Measurements from ENCODE around the gene CDH11.

Gene CDH11

DNA sequence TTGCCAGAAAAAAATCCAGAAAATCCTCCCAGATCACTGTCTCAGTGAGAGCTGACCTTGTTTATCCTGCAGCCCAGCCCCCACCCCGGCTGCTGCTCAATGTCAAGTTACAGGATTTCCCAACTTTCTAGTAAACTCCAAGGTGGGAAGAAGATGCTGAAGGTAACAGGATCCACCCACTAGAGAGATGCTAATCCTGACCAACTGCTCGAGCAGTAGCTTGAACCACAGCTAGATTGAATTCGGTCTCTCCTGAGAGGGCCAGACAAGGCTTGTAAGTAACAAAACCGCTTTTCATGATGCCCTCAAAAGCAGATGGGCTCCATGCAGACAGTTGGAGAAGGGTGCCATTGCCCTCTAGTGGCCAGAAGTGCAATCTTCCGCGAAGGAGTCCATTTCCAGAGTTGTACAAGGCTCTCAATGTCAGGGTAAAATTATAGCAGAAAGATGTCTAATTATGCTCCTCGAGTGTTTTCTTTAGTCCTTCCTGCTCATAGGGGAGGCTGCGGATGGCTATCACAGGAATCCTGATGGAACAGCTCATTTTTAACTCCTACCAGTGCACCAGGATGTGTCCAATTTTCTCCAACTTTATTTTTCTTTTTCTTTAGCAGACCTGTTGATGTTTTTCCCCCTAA is 3.9 kb downstream of the CDH11 start:
- no peak for DNase-seq (ENCODE audit: low read depth, low spot score)

DNA sequence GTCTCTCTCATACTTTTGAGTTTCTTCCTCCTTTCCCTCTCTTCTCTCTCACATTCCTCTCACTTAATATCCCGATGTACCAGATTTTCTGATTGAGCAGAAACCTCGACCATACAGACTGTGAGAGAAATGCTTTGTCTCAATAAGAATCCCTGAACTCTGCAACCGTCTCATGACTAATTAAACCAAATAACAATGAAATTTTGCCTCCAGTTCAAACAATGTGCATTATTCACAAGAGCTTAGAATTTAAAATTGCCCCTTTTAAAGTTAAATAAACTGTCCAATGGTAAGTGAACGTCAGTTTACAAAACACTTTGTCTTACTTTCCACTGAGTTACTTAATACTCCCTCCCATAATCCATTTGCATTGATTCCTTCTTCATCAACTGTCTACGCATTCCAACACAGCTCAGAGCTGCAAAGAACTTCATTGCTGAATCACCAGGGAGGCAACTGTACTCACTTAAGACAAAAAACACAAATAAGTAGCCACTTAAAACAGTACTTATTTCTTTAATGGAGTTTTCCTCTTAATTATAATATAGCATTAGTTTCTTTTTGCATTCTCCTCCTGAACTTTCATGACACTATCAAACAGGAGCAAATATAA is 4.9 kb downstream of the CDH11 start:
- no peak for DNase-seq (ENCODE audit: low read depth, low spot score)

DNA sequence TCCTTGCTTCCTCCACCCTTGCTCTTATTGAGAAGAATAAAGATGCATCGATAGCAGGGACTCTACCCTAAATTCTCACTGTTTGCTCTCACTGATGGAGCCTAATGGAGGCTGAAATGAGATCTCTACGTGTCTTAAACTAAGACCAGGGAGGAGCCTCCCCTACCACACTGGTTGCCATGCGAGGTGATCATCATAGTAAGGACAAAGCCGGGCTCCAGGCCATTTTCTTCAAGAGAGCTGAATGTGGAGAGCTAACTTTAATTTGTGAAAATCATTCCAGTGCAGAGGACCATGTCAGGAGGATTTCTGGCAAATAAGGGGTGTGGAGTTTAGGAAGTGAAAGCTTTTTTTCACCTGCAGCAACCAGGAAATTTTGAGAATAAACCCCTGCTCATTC is 5.6 kb downstream of the CDH11 start:
- DNase-seq (ENCODE audit: low read depth, low spot score) = no peak

DNA sequence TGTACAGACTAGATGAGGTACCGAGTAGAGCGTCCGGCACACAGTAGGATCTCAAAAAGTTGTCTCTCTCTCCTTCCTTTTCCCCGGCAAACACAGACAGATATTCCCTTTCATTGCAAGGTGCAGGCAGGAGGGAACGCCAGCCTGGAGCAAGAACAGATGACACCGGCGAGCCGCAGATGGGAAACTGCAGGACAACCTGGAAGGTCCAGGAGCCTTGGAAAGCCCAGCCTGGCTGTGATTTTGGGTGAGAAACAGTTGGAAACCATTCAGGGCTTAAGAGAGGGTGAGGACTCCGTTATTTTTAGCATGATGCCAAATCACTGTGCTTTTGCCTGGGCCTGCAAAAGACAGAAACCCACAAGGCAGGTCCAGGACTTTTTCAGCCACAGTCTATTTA is 7.3 kb downstream of the CDH11 start:
- DNase-seq (ENCODE audit: low read depth, low spot score) = no peak

DNA sequence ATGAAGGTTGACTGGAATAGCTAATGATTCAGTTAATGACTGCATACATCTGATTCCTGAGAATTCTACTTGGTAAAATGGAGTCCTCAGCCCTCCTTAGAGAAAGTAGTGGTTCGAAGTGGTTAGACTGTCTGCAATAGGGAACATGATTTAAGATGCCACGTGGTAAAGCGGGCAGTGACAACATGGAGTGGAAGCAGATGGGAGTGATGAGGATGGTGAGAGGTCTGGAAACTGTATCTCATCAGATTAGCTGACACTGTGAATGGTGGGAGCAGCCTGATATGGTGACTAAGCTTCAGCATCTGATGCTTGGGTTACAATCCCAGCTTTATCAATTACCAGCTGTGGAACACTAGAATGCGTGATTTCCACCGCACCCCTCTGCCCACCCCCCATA is 8.4 kb downstream of the CDH11 start:
- no peak for DNase-seq (ENCODE audit: low read depth, low spot score)

DNA sequence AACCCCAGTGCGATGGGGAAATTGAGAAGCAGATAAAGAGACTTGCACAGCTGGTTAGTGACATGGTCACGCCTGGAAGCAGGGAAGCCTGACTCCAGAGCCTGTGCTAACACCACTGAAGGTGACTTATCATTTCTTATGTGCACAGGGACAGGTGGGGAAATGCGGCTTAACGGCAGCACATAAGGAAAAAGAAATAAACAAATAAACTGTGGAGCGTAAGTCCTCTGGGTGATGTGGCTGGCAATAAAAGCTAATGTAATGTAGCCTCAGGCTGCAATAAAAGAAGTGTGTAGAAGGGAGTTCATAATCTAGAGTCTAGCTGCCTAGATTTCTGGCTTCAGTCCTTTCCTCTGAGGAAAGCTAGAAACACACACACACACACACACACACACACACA is 10.6 kb downstream of the CDH11 start:
- DNase-seq (ENCODE audit: low read depth, low spot score) = no peak

DNA sequence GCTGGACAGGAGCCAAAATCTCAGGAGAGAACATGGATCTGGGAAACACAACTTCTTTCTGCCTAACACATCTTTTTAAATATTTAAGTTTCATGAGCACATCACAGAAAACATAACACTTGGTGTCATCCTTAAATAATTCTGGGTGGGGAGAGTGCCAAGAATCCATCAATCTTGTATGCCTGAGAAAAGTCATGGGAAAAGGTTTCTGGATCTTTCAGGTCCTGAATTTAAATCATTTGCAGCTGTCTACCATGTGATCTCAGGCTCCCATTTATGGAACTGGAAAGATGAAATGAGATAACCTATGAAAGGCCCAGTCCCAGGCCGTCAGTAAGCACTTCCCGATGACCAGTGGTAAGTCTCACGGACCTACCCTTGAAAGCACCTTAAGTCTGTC is 15.1 kb downstream of the CDH11 start:
- DNase-seq (ENCODE audit: low read depth, low spot score) = no peak

DNA sequence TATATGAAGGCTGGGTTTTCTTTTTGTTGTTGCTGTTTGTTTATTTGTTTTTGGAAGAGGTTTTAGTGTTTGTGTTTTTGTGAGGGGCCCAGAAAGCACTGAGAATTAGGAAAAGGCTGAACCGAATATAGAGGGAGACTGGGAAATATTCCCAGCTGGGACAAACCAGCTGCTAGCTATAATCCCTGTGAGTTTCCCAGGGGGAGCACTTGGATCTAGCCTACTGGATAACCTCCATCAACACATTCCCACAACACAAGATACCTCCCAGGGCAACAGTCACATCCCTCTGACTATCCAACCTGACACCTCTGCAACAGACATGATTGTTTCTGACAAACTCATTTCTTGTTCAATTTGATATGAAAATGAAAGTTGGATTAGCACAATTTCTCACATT is 16.7 kb downstream of the CDH11 start:
- DNase-seq (ENCODE audit: low read depth, low spot score) = no peak

DNA sequence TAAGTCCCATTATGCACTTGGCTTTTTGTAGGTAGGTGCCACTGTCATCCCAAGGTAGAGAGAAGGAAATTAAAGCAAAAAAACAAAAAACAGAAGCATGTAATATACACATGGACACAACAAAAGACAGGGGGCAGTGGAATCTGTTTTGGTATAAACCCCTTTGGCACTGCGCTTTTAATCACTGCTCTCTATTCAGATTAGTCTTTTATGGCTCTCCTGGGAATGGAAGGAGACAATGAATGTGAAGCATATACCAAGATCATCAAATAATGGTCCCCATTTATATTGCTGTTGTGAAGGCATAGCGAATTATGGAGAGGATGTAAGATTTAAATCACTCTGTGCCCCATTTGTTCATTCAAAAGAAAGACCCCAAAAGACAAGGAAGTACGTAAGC is 17.4 kb downstream of the CDH11 start:
- DNase-seq (ENCODE audit: low read depth, low spot score) = no peak

DNA sequence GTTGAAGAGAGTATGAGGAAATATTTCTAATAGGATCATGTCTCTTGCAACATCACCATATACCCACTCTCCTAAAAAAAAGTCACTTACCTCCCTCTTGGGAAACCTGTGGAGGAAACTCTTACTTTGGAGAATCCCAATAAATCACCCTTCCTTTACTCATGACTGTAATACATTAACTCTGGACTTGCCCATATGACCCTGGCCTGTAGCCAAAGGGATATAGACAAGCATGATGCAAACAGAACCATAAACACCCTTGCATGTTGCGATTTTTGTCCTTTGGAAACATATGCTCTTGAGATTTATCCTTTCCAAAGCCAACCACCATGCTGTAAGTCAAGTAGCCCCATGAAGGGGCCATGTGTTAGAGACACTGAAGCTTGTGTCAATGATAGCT is 19.5 kb downstream of the CDH11 start:
- no peak for DNase-seq (ENCODE audit: low read depth, low spot score)

DNA sequence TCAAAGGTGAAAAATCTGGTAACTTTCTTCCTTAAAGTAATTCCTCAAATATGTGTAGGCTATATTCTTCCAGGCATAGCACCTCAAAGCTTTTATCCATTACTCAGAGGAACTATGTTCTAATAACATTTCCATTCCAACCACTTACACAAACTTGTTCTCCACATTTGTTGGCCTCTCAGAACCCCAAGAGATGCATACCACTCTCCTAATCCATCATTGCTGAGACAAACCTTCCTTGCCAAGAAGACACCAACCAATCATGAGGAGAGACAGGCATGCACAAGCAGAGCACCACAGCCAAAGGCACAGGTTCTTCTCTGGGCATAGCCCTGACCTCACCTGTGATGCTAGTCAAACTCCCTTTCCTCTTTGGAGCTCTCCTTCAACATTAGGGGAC is 20.9 kb downstream of the CDH11 start:
- DNase-seq (ENCODE audit: low read depth, low spot score) = no peak

DNA sequence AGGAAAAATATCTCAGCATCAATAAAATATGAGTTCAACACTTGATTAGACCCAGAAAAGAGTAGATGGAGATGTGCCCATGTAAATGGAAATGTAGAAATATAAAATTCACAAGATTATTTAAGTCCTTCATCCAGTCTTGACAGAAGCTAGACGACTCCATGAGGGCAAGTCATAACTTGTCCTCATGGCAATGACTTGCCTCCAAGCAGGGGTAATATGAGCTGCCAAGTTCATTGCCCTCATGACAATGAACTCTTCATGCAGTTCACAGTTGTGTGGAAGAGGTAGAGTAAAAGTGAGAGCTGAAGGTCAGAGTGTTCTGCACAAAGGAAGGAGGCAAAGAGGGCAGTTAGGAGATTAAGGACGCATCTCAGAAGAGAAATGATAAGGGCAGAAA is 22.3 kb downstream of the CDH11 start:
- no peak for DNase-seq (ENCODE audit: low read depth, low spot score)

DNA sequence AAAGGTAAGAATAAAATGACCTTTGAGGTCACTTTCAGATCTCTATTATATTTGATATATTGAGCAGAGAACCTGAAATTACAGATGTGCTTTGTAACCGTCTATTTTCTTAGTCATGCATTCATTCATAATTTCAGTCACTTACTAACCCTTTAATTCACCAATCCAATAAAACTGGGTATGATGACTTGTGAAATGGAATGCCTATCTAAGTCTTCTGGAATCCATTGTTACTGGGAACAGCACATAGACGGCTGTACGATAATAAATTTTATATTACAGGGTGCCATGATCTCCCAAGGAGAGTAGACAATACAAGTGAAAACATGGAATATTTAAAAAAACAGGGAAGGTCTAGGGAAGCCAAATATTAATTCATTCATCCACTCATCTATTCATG is 22.9 kb downstream of the CDH11 start:
- no peak for DNase-seq (ENCODE audit: low read depth, low spot score)

DNA sequence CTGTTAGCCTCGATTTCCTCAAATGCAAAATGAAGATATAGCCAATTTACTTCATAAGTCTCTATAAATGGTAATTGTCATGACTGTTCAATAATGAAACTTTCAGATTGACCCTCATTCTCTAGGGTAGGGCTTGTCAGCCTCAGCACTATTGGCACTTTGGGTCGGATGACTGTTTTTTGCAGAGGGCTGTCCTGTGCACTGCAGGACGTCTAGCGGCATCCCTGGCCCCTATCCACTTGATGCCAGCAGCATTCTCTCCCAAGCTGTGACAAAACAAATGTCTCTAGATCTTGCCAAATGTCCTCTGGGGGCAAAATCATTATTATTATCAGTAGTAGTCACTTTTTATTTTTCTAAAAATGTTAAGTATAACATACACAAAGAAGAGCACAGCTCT is 24.6 kb downstream of the CDH11 start:
- no peak for DNase-seq (ENCODE audit: low read depth, low spot score)

DNA sequence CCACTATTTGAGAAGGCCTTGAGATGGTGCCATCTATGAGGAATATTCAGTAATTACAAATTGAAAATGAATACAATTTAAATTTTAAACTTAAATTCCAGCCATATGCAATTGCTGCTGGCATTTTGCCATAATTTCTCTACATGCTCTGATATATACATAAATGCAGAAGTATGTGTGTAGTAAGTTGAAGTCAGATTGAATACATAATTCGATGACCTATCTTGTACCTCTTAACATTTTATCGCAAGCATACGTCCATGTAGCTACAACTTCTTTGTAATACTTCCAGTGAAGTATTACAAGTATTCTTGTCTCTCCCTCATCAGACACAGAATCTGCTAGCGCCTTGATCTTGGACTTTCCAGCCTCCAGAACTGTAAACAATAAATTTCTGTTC is 26.0 kb downstream of the CDH11 start:
- DNase-seq (ENCODE audit: low read depth, low spot score) = no peak

DNA sequence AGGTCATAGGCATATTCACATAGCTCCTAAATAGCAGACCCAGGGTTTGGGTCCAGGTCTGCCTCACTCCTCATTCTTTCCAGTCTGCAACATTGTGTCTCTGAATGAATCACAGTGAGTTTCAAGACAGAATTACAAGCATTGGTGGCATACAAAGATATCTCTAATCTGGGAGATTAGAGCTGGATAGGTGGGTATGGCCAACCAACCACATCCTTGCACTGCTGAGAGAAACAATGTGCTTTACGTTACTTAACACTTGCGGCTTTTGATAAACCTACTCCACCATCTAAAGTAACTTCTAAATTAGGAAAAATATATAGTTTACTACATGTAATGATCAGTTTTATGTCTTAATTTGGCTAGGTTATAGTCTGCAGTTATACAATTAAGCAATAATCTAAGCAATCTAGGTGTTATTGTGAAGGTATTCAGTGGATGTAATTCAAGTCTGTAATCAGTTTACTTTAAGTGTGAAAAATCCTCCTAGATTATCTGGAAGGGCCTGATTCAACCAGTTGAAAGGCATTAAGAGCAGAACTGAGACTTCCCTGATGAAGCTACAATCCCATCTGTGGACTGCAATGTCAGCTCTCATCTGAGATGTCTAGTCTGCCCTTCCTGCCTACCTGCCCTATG is 26.7 kb downstream of the CDH11 start:
- no peak for DNase-seq (ENCODE audit: low read depth, low spot score)

DNA sequence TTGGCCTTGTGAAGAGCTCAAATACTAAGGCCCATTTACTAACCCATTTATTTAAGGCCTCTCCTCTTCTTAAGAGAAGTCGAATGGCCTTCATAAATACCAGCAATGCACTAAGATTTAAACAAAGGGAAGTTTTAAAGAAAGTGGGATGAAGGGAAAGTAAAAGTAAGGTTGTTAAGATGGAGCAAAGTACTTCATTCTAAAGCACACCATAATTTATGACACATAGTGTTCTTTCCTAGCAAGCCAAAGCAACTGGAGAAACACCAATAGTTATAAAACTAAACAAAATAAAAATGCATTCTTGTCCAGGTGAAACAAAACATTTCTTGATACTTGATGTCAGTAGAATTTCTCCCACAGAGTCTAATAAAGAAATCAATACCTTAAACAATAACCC is 27.9 kb downstream of the CDH11 start:
- no peak for DNase-seq (ENCODE audit: low read depth, low spot score)

DNA sequence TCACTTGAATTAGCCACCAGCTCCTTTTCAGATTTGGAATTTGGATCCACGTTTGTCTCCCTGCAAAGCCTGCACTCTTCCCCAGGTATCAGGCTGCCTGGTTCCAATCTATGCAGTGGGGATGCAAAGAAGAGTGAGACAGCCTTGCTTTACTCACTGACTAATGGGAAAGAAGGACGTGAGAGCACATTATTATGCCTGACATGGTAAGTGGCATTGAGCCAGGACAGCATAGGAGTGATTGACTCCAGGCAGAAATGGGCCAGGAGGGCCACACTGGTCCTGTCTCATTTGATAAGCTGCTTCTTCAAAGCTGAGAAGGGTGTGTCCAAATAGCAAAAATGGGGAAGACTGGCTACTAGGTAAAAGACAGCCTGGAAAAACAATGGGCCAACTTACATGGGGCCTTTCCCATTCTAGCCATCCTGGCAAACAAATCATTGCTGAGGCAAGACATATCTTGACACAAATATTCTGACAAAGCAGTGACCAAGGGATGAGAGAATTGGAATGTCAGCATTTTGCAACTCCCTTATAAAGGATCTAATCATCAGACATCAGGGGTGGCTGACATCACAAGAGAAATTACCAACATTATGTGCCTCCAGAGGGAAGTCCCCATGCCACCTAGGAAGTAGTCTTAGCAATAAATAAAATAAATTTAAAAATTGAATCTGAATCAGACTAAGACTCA is 38.6 kb downstream of the CDH11 start:
- no peak for DNase-seq (ENCODE audit: low read depth, low spot score)

DNA sequence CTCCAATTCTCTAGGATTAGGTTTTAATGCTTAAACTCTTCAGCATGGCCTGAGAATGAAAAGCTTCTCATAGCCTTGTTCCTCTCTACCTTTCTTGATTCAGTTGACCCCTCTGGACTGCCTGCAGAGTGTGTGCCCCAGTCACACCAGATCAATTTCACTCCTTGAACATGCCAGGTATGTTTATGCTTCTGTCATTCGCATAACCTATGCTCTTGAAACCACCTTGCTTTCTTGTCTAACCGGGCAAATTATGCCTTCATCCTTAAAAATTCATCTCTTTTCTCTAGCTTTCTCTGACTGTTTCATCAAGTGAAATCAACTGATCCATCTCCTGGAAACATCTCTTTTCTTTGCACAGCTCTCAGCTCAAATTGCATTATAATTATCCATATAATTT is 42.3 kb downstream of the CDH11 start:
- no peak for DNase-seq (ENCODE audit: low read depth, low spot score)

DNA sequence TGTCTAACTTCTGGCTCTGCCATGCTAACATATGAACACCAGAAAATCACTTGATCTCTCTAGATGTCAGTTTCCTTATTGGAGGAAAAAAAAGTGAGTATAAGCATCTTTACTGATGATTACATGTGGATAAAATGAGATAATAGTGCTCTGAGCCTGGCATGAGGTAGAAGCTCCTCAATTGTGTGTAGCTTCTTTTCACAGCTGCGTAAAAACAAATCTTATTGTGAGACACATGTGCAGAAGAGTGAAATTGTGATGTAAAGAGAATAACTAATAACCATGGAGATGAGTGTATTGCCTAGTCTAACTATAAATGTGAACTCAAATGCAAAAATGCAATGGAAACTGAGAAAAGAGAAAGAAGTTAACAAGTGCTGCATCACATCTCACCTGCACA is 44.7 kb downstream of the CDH11 start:
- no peak for DNase-seq (ENCODE audit: low read depth, low spot score)

DNA sequence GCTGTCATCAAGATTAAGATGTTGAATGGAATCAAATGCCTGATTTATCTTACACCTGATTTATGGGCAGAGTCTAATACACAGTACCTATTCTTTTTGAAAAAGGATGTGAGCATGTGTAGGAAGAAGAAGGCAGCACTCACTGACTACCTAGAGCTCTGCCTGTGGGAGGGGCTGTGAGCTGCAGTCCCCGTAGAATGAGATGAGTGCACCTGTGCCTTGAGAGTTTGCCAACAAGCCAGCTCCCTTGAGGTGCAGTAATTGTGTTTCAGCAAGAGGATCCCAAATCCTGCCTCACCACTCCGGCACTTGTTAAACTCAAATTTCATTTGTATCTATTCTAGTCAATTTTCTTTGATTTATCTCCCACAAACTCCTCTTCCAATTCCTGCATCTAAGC is 46.0 kb downstream of the CDH11 start:
- no peak for DNase-seq (ENCODE audit: low read depth, low spot score)

DNA sequence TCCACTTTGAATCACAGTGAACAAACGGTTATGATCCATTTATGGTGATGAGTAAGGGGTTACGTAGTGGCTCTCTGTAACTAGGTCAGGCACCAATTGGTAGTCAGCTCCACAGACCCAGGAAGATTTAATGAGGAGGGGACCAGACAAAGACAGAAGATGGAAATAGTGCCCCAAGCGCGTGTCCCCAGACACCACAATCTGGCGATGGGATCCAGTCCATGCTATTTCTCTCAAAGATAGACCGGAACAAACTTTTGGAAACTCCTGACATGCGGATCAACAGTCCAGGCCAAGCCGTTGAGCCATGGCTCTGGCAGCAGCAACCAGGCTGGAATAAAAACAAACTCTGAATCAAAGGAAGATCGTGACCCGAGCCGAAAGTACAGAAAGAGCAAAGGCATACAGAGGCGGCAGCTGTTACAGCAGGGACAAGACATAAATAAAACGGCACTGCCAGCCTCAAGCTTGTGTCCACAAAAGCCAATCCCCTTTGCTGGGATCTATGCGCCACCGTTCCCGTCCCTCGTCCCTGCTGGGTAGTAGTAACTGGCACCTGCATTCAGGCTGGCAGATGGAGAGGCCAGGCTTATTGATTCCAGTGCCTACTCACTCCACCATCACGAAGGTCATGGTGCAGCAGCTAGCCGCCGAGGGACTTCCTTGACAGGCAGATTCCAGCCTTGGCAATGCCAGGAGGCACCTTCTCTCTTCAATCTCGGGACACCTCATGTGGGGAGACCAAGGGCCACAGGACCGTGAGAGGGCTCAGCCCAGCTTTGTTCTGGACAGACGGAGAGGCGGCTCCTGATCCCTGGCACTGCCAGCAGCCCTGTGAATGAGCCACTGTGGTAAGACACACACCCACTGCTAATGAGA is 50.2 kb downstream of the CDH11 start:
- DNase-seq (ENCODE audit: low read depth, low spot score) = no peak
